Measurements from ENCODE around the gene MYO16. TPM values are rescaled to one million over a fixed set of nuclear protein-coding genes. Genes with fewer than 3 reads are reported as not detected.

Gene MYO16
- total and polyA plus RNA-seq, 3 experiments from 2014 or later: 0.15 to 0.38 TPM; not detected in 1

DNA sequence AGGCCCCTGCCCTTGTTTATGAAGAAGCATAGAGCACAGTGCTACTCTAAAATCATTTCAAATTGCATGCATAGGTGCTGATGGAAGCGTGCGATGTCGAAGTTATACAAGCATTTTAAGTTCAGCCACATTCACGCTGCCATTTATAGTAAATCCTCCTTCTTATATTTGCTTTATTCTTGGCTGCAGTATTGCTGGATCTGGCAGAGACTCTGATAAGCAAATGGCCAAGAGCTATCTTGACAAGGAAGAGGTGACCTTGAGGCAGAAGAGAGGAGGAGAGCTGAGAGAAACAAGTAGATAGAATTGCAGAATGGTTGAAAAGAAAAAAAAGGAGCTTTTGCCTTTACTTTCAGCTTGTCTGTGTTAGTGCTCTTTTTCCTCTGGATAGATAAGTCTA, 18.9 kb upstream of the MYO16 start:
- Mint-ChIP-seq H3K4me1 (no peaks in the 10 kb centered on the region), H3K27ac (no peak overlapping the region), H3K27me3 (peaks cover 0 to 2% of the 10 kb centered on the region in 2 donors), H3K4me3 (no peak overlapping the region), H3K36me3 (no peaks in the 10 kb centered on the region), H3K9me3 (peaks cover 5 to 12% (median 7%) of the 10 kb centered on the region in 5 donors)
- ChIA-PET CTCF (no interaction called here), POLR2A (no interaction called here)
- DNase-seq: no peak
- Histone ChIP-seq H3K4me1 (ENCODE audit: insufficient read depth, low read length) (no peaks in the 10 kb centered on the region), H3K27ac (ENCODE audit: low read depth, low read length) (no peak overlapping the region), H3K27me3 (ENCODE audit: insufficient read depth, low read length, poor library complexity, severe bottlenecking) (no peaks in the 10 kb centered on the region), H3K4me3 (ENCODE audit: low read length) (no peak overlapping the region), H3K36me3 (ENCODE audit: insufficient read depth, low read length) (no peaks in the 10 kb centered on the region), H3K9me3 (ENCODE audit: low read length) (no peaks in the 10 kb centered on the region)

DNA sequence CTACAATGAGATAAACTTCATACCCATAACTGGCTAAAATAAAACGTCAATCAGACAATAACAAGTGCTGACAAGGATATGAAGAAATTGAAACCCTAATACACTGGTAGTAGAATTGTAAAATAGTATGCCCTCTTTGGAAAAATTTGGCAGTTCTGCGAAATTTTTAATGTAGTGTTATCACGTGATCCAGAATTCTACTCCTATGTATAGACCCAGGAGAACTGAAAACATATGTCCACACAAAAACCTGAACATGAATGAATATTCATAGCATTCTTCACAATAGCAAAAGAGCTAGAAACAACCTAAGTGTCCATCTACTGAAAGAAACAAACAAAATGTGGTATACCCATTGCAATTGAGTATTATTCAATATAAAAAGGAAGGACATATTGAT, 14.2 kb upstream of the MYO16 start:
- no peaks in the 10 kb centered on the region for H3K27me3 Mint-ChIP-seq
- no peaks in the 10 kb centered on the region for H3K36me3 Mint-ChIP-seq
- ChIA-PET POLR2A (no interaction called here), CTCF (no interaction called here)
- peaks cover 0 to 6% (median 0%) of the 10 kb centered on the region in 5 donors for H3K9me3 Mint-ChIP-seq
- H3K4me1 Mint-ChIP-seq: no peaks in the 10 kb centered on the region
- Histone ChIP-seq H3K36me3 (ENCODE audit: insufficient read depth, low read length) (no peaks in the 10 kb centered on the region), H3K27me3 (ENCODE audit: insufficient read depth, low read length, poor library complexity, severe bottlenecking) (no peaks in the 10 kb centered on the region), H3K4me3 (ENCODE audit: low read length) (no peak overlapping the region), H3K4me1 (ENCODE audit: insufficient read depth, low read length) (no peaks in the 10 kb centered on the region), H3K9me3 (ENCODE audit: low read length) (no peaks in the 10 kb centered on the region), H3K27ac (ENCODE audit: low read depth, low read length) (no peak overlapping the region)
- no peak for DNase-seq
- H3K27ac Mint-ChIP-seq: no peak overlapping the region
- H3K4me3 Mint-ChIP-seq: no peak overlapping the region

DNA sequence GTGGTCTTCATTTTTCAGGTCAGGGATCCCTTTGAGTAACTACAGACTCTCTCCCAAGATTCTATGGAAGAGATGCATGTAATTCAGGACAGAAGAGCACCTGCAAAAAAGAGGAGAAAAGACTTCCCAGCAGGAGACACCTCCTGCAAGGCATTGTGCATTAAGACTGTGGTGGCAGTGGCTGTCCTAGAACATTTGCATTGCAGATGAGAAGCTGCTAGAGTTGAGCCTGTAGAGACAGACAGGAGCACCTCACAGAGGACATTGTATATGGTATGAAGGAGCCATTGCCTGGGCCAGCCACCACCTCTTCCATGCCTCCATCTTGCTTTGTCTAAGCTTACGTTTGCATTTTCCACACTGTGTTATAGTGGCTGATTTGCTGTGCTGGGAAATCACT, 11.2 kb upstream of the MYO16 start:
- no peak overlapping the region for H3K27ac ChIP-seq (ENCODE audit: low read depth, low read length)
- no peaks in the 10 kb centered on the region for H3K4me1 ChIP-seq (ENCODE audit: insufficient read depth, low read length)
- H3K4me3 Mint-ChIP-seq: no peak overlapping the region
- H3K4me3 ChIP-seq (ENCODE audit: low read length): no peak overlapping the region
- CTCF ChIA-PET: no interaction called here
- H3K36me3 Mint-ChIP-seq: peaks cover 0 to 2% (median 0%) of the 10 kb centered on the region in 3 donors
- H3K27ac Mint-ChIP-seq: no peak overlapping the region
- H3K9me3 ChIP-seq (ENCODE audit: low read length): no peaks in the 10 kb centered on the region
- POLR2A ChIA-PET: no interaction called here
- H3K4me1 Mint-ChIP-seq: no peaks in the 10 kb centered on the region
- H3K27me3 Mint-ChIP-seq: no peaks in the 10 kb centered on the region
- H3K27me3 ChIP-seq (ENCODE audit: insufficient read depth, low read length, poor library complexity, severe bottlenecking): no peaks in the 10 kb centered on the region
- no peak for DNase-seq
- H3K9me3 Mint-ChIP-seq: peaks cover 0 to 7% (median 0%) of the 10 kb centered on the region in 5 donors
- no peaks in the 10 kb centered on the region for H3K36me3 ChIP-seq (ENCODE audit: insufficient read depth, low read length)

DNA sequence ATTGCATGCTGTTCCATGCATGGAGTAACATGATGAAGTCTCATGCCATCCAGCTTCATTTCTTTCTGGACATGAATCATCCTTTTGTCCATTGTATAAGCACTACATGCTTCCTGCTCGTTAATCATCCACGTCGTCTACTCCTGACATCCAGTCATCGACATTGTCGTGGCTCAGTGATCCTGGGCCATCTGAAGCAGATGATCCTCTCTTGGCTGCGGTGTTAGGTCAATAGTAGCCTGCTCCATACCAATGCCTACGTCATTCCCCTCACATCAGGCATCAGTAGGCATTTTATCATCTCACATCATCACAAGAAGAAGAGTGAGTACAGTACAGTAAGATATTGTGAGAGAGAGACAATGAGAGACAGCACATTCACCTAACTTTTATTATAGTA, 7.9 kb upstream of the MYO16 start:
- H3K27me3 ChIP-seq (ENCODE audit: insufficient read depth, low read length, poor library complexity, severe bottlenecking): no peaks in the 10 kb centered on the region
- no peaks in the 10 kb centered on the region for H3K4me1 Mint-ChIP-seq
- no peak overlapping the region for H3K4me3 Mint-ChIP-seq
- H3K27me3 Mint-ChIP-seq: no peaks in the 10 kb centered on the region
- CTCF ChIA-PET: no interaction called here
- H3K9me3 Mint-ChIP-seq: peaks cover 4 to 9% (median 6%) of the 10 kb centered on the region in 5 donors
- no peaks in the 10 kb centered on the region for H3K36me3 ChIP-seq (ENCODE audit: insufficient read depth, low read length)
- no peaks in the 10 kb centered on the region for H3K9me3 ChIP-seq (ENCODE audit: low read length)
- no peak overlapping the region for H3K27ac ChIP-seq (ENCODE audit: low read depth, low read length)
- DNase-seq: no peak
- H3K4me1 ChIP-seq (ENCODE audit: insufficient read depth, low read length): no peaks in the 10 kb centered on the region
- POLR2A ChIA-PET: no interaction called here
- no peak overlapping the region for H3K4me3 ChIP-seq (ENCODE audit: low read length)
- peaks cover 0 to 2% (median 0%) of the 10 kb centered on the region in 3 donors for H3K36me3 Mint-ChIP-seq
- H3K27ac Mint-ChIP-seq: no peak overlapping the region

DNA sequence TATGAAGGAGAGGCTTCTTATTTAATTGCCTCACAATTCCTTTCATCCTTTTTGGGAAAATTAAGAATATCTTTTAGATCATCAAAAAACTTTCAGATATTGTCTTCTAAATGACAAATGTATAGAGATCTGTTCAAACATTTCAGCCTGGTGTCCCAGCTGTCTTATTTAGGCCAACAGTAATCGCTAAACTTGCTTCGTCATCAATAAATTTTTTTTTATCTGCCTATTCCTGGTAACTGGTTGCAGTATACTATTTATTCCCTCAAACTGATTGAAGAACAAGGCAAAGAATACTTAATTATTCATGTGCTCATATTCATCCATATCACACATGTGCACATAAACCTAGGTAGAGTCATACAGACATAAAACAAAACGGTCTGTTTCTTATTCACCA, 5.3 kb upstream of the MYO16 start:
- Mint-ChIP-seq H3K9me3 (peaks cover 5 to 9% (median 6%) of the 10 kb centered on the region in 5 donors), H3K4me3 (no peak overlapping the region), H3K27me3 (no peaks in the 10 kb centered on the region), H3K4me1 (no peaks in the 10 kb centered on the region), H3K36me3 (peaks cover 0 to 2% (median 0%) of the 10 kb centered on the region in 3 donors), H3K27ac (no peak overlapping the region)
- ChIA-PET POLR2A (no interaction called here), CTCF (no interaction called here)
- Histone ChIP-seq H3K4me1 (ENCODE audit: insufficient read depth, low read length) (no peaks in the 10 kb centered on the region), H3K4me3 (ENCODE audit: low read length) (no peak overlapping the region), H3K27ac (ENCODE audit: low read depth, low read length) (no peak overlapping the region), H3K27me3 (ENCODE audit: insufficient read depth, low read length, poor library complexity, severe bottlenecking) (no peaks in the 10 kb centered on the region), H3K36me3 (ENCODE audit: insufficient read depth, low read length) (no peaks in the 10 kb centered on the region), H3K9me3 (ENCODE audit: low read length) (no peaks in the 10 kb centered on the region)
- DNase-seq: no peak

DNA sequence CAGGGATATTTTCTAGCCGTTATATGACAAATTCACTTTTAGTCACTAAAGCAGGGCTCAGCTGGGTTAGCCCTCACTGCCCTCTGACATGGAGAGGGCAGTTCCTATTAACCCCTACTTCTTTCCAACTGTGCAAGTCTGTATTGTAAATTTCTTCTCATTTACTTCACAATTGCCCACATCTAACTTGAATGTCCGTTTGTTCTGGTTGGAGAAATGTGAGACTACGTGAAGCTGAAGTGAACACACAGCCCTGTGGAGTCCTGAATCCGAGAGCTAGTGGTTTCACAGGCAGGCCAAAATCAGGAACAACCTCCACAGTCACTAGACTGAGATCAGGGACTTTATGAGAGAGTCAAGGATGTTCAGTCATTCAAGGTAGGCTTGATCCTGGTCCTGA, 4.4 kb upstream of the MYO16 start:
- Histone ChIP-seq H3K36me3 (ENCODE audit: insufficient read depth, low read length) (no peaks in the 10 kb centered on the region), H3K27ac (ENCODE audit: low read depth, low read length) (no peak overlapping the region), H3K4me1 (ENCODE audit: insufficient read depth, low read length) (no peaks in the 10 kb centered on the region), H3K9me3 (ENCODE audit: low read length) (no peaks in the 10 kb centered on the region), H3K4me3 (ENCODE audit: low read length) (no peak overlapping the region), H3K27me3 (ENCODE audit: insufficient read depth, low read length, poor library complexity, severe bottlenecking) (no peaks in the 10 kb centered on the region)
- ChIA-PET POLR2A (no interaction called here), CTCF (no interaction called here)
- no peaks in the 10 kb centered on the region for H3K27me3 Mint-ChIP-seq
- H3K4me1 Mint-ChIP-seq: no peaks in the 10 kb centered on the region
- no peak overlapping the region for H3K27ac Mint-ChIP-seq
- peaks cover 5 to 9% (median 6%) of the 10 kb centered on the region in 5 donors for H3K9me3 Mint-ChIP-seq
- H3K4me3 Mint-ChIP-seq: no peak overlapping the region
- no peak for DNase-seq
- peaks cover 0 to 2% (median 0%) of the 10 kb centered on the region in 3 donors for H3K36me3 Mint-ChIP-seq

DNA sequence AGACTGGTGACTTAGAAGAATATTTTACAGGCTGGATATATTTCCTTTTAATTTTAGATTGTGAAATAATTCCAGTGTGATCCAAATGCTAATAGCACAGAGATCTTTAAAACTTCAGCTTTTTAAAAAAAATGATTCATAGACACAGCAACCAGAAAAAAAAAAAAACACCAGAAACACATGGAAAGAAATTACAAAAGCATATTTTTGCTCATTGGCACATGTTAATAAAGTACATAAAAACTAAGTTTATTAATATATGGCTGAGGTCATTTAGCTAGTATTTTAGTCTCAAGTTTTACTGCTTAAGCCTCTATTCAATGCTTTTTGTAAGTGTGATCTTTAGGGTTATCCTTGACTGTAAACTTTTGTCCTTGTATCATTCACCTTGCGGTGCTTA, 577 bp downstream of the MYO16 start:
- Histone ChIP-seq H3K27me3 (ENCODE audit: insufficient read depth, low read length, poor library complexity, severe bottlenecking) (no peaks in the 10 kb centered on the region), H3K4me1 (ENCODE audit: insufficient read depth, low read length) (no peaks in the 10 kb centered on the region), H3K36me3 (ENCODE audit: insufficient read depth, low read length) (no peaks in the 10 kb centered on the region), H3K9me3 (ENCODE audit: low read length) (no peaks in the 10 kb centered on the region), H3K4me3 (ENCODE audit: low read length) (no peak overlapping the region), H3K27ac (ENCODE audit: low read depth, low read length) (no peak overlapping the region)
- Mint-ChIP-seq H3K4me3 (no peak overlapping the region), H3K9me3 (peaks cover 2 to 7% (median 6%) of the 10 kb centered on the region in 5 donors), H3K27ac (no peak overlapping the region), H3K36me3 (no peaks in the 10 kb centered on the region), H3K4me1 (no peaks in the 10 kb centered on the region), H3K27me3 (peaks cover 0 to 2% of the 10 kb centered on the region in 2 donors)
- ChIA-PET POLR2A (no interaction called here), CTCF (no interaction called here)
- DNase-seq: no peak

DNA sequence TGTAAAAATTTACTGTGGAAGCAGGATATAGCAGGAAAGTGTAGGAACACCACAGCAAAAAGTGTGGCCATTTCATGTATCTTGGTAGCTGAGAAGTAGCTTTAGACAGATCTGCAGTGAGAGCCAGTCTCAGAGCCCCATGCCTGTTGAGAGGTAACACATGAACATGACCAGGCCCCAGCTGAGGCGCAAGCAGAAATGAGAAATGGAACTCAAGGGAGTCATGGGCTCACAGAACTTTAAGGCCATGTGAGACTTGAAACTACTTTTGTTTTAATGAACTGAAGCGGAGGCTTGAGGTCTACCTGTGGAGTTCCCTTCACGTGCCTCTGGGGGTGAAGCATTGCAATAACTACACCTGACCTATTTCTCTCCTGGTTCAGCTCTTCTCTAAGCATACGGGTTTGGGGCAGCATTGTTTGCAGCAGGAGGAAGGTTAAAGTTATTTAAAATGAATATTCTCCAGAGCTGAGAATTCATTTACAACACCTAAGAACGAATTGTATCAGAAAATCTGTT, 3.3 kb downstream of the MYO16 start:
- no peak overlapping the region for H3K27ac Mint-ChIP-seq
- H3K27ac ChIP-seq (ENCODE audit: low read depth, low read length): no peak overlapping the region
- no peaks in the 10 kb centered on the region for H3K36me3 Mint-ChIP-seq
- H3K4me1 Mint-ChIP-seq: no peaks in the 10 kb centered on the region
- ChIA-PET CTCF (no interaction called here), POLR2A (no interaction called here)
- no peak overlapping the region for H3K4me3 Mint-ChIP-seq
- no peak for DNase-seq
- peaks cover 0 to 2% of the 10 kb centered on the region in 2 donors for H3K27me3 Mint-ChIP-seq
- peaks cover 0 to 6% (median 0%) of the 10 kb centered on the region in 5 donors for H3K9me3 Mint-ChIP-seq
- H3K9me3 ChIP-seq (ENCODE audit: low read length): no peaks in the 10 kb centered on the region
- no peaks in the 10 kb centered on the region for H3K36me3 ChIP-seq (ENCODE audit: insufficient read depth, low read length)
- no peaks in the 10 kb centered on the region for H3K27me3 ChIP-seq (ENCODE audit: insufficient read depth, low read length, poor library complexity, severe bottlenecking)
- H3K4me3 ChIP-seq (ENCODE audit: low read length): no peak overlapping the region
- H3K4me1 ChIP-seq (ENCODE audit: insufficient read depth, low read length): no peaks in the 10 kb centered on the region

DNA sequence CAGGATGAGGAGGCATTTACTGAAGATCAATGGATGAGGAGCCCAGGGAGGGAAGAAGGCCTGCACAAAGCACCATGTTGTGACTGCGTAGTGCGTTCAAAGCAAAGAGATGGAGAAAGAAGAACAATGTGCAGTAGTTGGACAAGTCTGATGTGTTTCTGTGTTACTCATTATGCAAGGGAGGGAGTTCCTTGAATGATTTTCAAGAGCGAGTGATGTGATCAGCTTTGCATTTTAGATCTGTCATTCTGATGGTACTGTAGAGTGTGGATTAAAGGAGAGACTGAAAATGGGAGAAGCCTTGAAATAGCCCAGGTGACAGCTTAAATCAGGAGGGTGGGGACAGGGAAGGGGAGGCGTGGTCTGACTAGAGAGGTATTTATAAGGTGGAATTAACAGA, 9.5 kb downstream of the MYO16 start:
- Histone ChIP-seq H3K4me3 (ENCODE audit: low read length) (no peak overlapping the region), H3K36me3 (ENCODE audit: insufficient read depth, low read length) (no peaks in the 10 kb centered on the region), H3K4me1 (ENCODE audit: insufficient read depth, low read length) (no peaks in the 10 kb centered on the region), H3K27me3 (ENCODE audit: insufficient read depth, low read length, poor library complexity, severe bottlenecking) (no peaks in the 10 kb centered on the region), H3K27ac (ENCODE audit: low read depth, low read length) (no peak overlapping the region), H3K9me3 (ENCODE audit: low read length) (no peaks in the 10 kb centered on the region)
- H3K4me1 Mint-ChIP-seq: no peaks in the 10 kb centered on the region
- ChIA-PET CTCF (no interaction called here), POLR2A (no interaction called here)
- H3K27ac Mint-ChIP-seq: no peak overlapping the region
- peaks cover 0 to 6% (median 2%) of the 10 kb centered on the region in 5 donors for H3K9me3 Mint-ChIP-seq
- peaks cover 0 to 2% of the 10 kb centered on the region in 2 donors for H3K27me3 Mint-ChIP-seq
- H3K36me3 Mint-ChIP-seq: no peaks in the 10 kb centered on the region
- no peak for DNase-seq
- no peak overlapping the region for H3K4me3 Mint-ChIP-seq

All from CD8-positive, alpha-beta memory T cell (primary cell).